Activated CD4-positive, alpha-beta T cell treated with anti-CD3 and anti-CD28 coated beads, Interleukin-2, Interleukin-6, amounts not matched to agents 100 ng/mL and 50 ng/mL, durations not matched to agents 16 hours and 8 hours (primary cell): ENCODE data around the gene GSTP1.

Experiments
- DNase-seq: peaks from one replicate; pipeline ENCODE4 v3.0.0-alpha.2; 2020

Gene GSTP1

DNA sequence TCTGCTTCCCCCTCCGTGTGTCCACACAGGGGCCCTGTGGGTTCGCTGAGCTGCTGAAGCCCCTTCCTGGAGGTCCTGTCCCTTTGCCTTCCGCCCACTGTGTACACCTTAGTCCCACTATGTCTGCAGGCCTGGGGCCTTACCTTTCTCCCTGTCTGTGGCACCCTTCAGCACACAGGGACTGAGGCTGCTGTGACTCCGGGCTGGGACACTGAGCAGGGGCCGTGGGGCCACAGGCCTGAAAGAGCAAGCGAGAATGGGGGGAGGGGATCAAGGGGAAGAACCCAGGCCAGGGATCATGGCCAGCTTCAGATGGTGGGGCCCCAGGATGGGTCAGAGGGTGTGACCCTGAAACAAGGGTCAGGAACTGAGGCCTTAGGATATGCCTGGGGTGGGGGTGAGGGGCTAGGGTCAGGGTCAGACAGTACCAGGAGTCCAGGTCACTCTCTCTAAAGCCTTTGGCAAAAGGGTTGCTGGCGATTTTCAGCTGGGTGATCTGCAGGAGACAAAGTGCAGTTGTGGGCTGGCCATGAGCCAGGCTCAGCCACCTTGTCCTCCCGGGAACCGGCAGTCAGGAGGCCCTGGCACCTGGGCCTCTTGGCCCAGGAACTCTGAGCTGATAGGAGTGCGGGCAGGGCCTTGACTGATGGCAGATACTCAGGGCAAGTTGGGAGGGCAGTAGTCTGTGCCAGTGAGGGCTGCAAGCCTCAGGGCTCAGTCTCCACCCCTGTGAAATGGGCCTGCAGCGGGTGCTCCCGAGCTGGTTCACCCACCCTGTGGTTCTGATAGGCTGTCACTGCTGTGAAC, 48.8 kb downstream of the GSTP1 start:
- no peak for DNase-seq

- no peak for DNase-seq
These were observed 49.6 kb downstream of the GSTP1 start for GRCh38 chr11:67632982-67633755.

DNA sequence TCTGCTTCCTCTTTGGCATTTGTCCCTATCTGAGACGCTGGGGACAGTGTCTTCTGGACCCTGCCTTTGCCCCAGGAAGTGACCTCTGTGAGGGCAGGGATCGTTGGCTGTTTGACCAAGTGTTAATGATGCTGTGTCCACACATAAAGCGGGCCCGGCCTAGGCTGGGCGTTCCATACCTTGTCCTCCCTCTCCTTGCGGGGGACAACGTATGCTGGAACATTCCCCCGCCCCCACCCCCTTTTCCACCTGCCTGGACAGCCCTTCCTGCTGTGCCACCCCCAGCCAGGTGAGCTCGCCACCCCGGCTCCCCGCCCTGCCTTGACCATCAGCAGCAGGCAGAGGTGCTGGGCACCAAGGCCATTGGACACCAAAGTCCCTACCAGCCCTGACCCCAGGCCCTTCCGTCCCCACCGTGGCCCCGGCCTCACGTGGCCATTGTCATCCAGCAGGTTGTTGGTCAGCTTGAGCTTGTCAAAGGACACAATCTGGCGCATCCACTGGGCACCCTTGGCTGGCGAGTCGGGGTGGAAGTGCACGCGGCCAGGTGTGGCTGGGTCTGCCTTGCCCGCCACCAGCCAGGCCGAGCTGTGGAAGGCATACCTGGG, 50.2 kb downstream of the GSTP1 start:
- no peak for DNase-seq

DNA sequence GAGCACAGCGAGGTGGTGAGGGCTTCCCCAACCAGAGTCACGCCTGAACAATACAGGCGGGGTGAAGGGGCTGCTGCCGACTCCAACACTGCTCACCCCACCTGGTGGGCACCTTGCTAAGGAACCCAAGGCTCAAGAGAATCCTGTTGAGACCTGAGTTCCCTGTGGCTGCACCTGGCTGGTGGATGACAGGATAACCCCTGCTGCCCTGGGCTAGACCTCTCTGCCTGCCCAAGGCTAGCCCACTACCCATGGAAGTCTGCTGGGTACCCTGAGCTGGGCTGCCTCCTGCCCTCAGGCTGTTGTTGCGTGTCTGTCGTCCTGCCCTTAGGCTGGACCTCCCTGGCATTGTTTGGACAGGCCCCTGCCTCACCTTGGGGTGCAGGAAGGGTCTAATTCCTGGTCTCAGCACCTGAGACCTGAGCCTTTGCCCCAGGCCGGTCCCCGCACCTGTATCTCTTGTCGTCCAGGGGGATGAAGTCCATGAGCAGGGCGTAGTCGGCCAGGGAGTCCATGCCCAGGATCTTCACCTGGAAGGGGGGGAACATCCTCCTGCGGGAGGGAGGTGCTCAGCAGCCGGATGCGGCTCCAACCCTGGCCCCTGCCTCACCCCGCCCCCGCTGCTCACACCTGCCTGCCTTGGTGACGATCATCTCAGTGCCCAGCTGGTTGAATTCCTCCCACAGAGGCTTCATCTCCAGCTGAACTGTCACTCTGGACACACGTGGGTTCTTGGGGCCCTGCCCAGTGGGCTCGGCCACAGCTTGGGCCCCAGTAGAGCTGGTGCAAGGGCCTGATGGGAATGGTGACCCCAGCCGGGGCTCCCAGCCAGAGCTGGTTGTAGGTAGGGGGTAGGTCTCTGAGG, 51.0 kb downstream of the GSTP1 start:
- no peak for DNase-seq

DNA sequence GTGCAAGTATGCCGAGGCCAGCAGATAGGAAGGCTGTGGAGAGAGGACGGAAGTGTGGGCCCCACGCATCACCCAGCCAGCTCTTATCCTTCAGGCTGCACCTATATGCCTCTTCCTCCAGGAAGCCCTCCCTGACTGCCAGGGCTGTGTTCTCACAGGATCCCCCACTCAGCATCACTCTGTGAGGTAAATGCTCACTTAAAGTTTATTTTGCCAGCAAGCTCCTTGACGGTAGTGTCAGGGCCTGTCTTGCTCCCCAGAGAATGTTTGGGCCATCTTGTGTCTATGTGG, 51.6 kb downstream of the GSTP1 start:
- no peak for DNase-seq
